Measurements from ENCODE around the gene GTF2A1. TPM values are rescaled to one million over a fixed set of nuclear protein-coding genes. Genes with fewer than 3 reads are reported as not detected.
A peak's percentile ranks its signal among the peaks of the same experiment; 100 is the strongest.

GTF2A1 gene
- total RNA-seq, result 9.5 and 13.4 TPM in 2 replicates

DNA sequence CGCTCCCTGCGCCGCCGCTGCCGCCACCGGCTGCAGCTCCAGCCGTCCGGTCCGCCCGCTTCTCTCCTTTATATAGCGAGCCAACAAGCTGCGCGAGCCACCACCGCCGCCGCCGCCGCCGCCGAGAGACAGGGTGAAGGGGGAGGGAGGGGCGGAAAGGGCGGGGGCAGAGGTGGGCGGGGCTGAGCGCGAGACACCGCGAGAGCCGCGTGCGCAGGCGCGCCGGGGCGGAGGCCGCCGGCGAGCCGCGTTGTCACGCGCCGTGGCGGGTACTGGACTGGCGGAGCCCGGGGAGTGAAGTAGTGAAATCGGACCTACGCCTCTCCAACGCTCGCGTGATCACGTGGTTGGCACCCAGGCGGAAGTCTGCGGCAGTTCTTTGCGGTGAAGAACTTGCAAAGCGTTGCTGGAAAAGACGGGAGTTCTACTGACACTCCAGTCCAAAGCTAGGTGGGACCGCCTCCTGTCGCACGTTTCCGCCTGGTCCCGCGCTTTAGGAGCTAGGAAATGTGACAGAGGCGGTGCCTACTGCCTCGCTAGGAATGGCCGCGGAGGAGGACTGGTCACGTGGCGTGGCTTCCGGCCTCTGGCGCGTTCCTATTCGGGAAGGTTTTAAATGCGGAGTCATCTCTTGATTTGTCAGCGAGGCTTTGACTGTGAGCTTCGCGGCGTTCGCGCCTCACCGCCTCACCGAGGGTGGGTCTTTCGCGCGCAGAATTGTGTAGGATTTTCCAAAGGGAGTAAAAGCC, at the start of gene GTF2A1:
GTF2A1 (minus strand) TSS at position 130 of the 749 bp plus-strand sequence. CDS start 441 bp downstream, outside the sequence.
- peak; percentile 74 for DNase-seq (ENCODE audit: low read depth)
- TF ChIP-seq, protein P1, sequence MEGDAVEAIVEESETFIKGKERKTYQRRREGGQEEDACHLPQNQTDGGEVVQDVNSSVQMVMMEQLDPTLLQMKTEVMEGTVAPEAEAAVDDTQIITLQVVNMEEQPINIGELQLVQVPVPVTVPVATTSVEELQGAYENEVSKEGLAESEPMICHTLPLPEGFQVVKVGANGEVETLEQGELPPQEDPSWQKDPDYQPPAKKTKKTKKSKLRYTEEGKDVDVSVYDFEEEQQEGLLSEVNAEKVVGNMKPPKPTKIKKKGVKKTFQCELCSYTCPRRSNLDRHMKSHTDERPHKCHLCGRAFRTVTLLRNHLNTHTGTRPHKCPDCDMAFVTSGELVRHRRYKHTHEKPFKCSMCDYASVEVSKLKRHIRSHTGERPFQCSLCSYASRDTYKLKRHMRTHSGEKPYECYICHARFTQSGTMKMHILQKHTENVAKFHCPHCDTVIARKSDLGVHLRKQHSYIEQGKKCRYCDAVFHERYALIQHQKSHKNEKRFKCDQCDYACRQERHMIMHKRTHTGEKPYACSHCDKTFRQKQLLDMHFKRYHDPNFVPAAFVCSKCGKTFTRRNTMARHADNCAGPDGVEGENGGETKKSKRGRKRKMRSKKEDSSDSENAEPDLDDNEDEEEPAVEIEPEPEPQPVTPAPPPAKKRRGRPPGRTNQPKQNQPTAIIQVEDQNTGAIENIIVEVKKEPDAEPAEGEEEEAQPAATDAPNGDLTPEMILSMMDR (conservative IDR thresholded peaks at IDR 0.05; ENCODE audit: low read depth, low read length), result no peak
- H3K4me3 ChIP-seq (ENCODE audit: low read depth, low read length), result peak within 1 kb of the TSS; percentile 93

DNA sequence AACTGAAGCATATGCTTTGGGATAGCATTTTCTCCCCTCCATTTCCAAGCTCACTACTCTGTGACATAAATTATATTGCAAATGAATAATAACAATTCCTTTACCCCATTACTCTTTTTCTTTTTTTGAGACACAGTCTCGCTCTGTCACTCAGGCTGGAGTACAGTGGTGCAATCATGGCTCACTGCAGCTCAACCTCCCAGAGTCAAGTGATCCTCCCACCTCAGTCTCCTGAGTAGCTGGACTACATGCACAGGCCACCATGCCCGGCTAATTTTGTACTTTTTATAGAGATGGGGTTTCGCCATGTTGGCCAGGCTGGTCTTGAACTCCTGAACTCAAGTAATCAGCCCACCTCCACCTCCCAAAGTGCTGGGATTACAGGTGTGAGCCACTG, 49.2 kb upstream of the GTF2A1 start:
- H3K4me3 ChIP-seq (ENCODE audit: low read depth, low read length), result no peak overlapping the region
- no peak for DNase-seq (ENCODE audit: low read depth)
- TF ChIP-seq, protein P1 (conservative IDR thresholded peaks at IDR 0.05; ENCODE audit: low read depth, low read length), result no peak

GRCh38 chr14:81269100-81269978, 48.6 kb upstream of the GTF2A1 start:
- H3K4me3 ChIP-seq (ENCODE audit: low read depth, low read length), result no peak overlapping the region
- TF ChIP-seq, protein P1 (conservative IDR thresholded peaks at IDR 0.05; ENCODE audit: low read depth, low read length), result peak; percentile 85
- peak; percentile 61 for DNase-seq (ENCODE audit: low read depth)

GRCh38 chr14:81268016-81268416, 47.3 kb upstream of the GTF2A1 start:
- peak; percentile 49 for DNase-seq (ENCODE audit: low read depth)
- TF ChIP-seq, protein P1 (conservative IDR thresholded peaks at IDR 0.05; ENCODE audit: low read depth, low read length), result peak; percentile 12
- H3K4me3 ChIP-seq (ENCODE audit: low read depth, low read length), result no peak overlapping the region

- DNase-seq (ENCODE audit: low read depth), result no peak
- H3K4me3 ChIP-seq (ENCODE audit: low read depth, low read length), result no peak overlapping the region
- TF ChIP-seq, protein P1 (conservative IDR thresholded peaks at IDR 0.05; ENCODE audit: low read depth, low read length), result no peak
Observed at GRCh38 chr14:81265636-81266169, 44.9 kb upstream of the GTF2A1 start.

GRCh38 chr14:81264671-81265070, 43.9 kb upstream of the GTF2A1 start:
- TF ChIP-seq, protein P1 (conservative IDR thresholded peaks at IDR 0.05; ENCODE audit: low read depth, low read length), result no peak
- no peak overlapping the region for H3K4me3 ChIP-seq (ENCODE audit: low read depth, low read length)
- no peak for DNase-seq (ENCODE audit: low read depth)

Data from epithelial cell of proximal tubule (primary cell).